Activated CD8-positive, alpha-beta memory T cell treated with anti-CD3 and anti-CD28 coated beads for 48 hours (primary cell): Measurements from ENCODE around the gene HDAC7.

Source experiments
- DNase-seq, 3 experiments: peaks; one replicate each; pipeline ENCODE4 v3.0.0-alpha.2; 2020; ENCODE audit warnings: low read depth in 2 of 3, low spot score in 2 of 3

HDAC7 gene

GRCh38 chr12:47747596-47748506 lies 71.9 kb downstream of the HDAC7 start:
- DNase-seq = no peak

DNA sequence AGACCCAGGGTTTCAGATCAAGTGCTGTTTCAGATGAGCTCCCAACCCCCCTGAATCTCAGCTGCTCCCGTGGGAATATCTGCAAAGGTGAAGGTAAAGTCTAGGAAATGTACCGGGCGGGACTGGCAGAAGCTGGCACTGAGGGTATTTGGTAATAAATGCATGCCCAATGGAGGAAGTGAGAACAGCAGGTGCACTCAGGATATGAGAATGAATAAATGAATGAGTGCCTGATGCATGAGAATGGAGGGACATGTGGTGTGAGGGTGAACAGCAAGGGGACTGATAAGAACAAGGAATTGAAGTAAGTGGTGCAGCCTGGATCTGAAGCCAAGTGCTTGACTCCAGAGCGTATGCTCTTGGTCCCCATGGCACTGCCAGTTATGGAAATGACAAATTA lies 72.6 kb downstream of the HDAC7 start:
- no peak for DNase-seq

- no peak for DNase-seq
These were observed 73.2 kb downstream of the HDAC7 start for GRCh38 chr12:47746523-47746922.

- no peak for DNase-seq
These were observed 73.6 kb downstream of the HDAC7 start for GRCh38 chr12:47746073-47746472.

GRCh38 chr12:47745485-47746041 lies 74.1 kb downstream of the HDAC7 start:
- DNase-seq = no peak

- DNase-seq = no peak
These were observed 74.8 kb downstream of the HDAC7 start for GRCh38 chr12:47744778-47745436.

DNA sequence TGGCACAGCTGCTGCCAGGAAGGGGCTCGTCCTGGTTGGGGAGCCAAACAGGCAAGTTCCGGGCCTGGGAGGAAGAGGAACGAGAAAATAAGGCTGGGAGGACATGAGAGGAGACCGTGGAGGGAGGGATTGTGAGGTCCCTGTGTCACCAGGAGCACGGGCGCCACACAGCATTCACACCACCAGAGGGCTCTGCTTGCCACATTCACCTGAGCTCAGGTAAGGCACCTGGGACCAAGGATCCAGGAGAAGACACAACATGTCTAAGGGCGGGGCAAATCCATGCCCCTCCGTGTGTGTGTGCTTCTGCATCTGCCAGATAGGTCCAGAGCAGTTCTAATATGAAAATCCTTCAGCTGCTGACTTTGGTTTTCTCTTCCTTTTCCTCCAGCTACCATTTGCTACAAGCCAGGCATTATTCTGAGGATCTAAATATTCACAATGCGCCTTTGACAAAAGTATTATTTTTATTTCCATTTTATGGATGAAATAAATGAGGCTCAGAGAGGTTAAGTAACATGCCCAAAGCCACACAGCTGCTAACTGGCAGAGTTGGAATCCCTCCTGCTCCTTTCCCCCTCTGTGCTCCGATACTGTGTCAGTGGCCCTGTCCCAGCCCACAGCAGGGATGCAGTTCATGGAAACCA lies 75.6 kb downstream of the HDAC7 start:
- no peak for DNase-seq

- no peak for DNase-seq
These were observed 76.3 kb downstream of the HDAC7 start for GRCh38 chr12:47743311-47743860.

GRCh38 chr12:47742253-47742825 lies 77.4 kb downstream of the HDAC7 start:
- DNase-seq = peak; percentile 36 to 80 (median 72)

DNA sequence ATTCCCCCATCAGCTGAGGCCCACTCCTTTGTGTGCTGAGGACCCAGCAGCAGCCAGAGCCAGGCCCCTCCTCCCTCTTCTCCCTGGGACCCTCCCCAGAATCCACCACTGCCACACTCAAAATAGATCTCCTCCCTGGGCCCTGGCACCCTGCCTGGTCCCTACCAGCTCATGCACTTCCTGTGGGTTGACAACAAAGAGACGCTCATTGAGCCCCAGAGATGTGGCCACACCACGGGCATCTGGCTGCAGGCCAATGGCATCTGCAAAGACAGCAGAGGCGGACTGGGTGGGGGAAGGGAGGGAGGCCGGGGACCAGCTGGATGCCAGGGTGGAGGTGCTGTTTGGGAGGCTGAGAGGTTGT lies 78.4 kb downstream of the HDAC7 start:
- no peak for DNase-seq

DNA sequence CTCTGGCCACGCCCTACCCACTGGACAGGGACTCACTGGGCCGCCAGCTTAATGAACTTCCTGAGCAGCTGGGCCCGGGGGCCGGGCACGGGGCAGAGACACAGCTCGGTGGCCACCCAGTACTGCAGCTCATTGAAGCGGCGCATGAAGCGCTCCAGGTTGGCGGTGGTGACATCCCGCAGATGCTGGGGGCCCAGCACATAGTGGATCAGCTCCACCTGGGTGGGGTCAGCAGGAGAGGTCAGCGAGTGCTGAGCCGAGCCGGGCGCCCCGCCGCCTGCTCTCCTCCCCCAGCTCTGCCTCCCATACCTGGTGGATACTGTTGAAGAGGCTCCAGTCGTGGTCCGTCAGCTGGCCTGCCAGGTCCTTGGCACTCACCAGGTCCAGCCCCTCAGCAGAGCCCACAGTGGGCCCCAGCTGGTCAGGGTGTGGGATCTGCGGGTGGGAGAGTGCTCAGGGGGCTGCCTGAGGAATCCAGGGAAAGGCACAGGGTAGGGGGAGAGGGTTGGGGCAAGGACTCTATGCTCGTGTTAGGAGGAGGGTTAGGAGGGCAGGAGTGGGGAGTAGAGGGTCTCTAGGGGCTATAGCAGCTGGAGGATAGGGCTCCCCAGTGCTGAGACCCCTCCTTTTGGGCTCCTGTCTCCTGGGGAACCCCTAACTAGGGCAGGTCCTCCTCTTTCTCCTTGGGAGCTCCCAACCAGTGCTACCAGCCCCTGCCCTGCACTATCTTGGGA lies 78.9 kb downstream of the HDAC7 start:
- no peak for DNase-seq

DNA sequence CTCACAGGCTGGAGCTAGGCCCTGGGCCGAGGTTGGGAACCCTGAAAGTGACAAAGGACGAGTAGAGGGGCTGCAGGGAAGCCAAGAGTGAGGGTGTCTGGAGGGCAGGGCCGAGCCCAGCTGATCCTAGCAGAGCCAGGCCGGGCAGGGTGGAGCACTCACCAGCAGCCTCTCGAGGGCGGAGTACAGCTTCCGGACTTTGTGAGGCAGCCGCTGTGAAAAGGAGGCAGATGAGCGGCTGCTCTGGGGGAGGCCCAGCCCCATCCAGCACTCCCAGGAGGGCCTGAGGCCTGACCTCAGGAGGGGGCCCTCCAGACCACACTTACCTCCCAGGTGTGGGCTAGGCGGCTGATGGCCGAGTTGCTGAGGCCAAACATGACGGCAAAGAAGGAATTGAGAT lies 79.7 kb downstream of the HDAC7 start:
- DNase-seq = no peak

- DNase-seq = no peak
These were observed 80.4 kb downstream of the HDAC7 start for GRCh38 chr12:47739297-47739696.

- DNase-seq = no peak
These were observed 81.6 kb downstream of the HDAC7 start for GRCh38 chr12:47737936-47738594.

DNA sequence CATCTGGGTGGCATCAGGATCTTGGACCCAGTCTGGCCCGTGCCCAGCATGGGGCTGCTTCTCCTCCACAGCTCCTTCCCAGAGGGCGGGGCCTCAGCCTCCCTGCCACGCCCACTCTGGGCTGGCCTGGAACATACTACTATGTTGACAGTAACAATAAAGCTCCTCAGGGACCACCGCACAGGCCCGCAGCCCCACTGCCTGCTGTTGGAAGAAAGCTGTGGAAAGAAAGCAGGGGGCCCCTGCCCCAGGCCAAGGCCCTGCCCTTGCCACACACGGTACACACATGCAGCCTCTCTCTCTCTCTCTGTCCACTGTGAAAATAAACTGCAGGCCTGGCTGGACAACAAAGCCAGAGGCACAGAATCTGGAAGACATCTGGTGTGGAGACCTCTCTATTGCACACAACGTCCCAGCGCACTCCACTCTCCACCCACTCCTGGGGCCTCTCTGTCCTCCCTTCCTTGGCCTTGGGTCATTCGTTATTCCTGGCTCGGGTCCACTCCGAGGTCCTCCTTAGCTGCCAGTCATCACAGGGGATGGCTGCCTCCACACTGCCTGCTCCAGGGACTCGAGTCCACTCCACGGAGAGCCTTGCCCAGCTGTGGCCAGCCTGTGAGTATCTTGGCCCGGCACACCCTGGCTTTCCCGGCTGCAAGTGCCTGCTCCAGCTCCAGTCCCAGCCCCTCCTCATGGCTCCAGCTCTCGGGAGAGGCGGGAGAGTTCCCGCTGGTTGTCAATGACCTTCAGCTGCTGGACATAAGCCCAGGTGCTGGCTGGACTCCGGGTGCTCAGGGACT lies 82.6 kb downstream of the HDAC7 start:
- DNase-seq = no peak

GRCh38 chr12:47736216-47736615 lies 83.5 kb downstream of the HDAC7 start:
- DNase-seq = no peak

DNA sequence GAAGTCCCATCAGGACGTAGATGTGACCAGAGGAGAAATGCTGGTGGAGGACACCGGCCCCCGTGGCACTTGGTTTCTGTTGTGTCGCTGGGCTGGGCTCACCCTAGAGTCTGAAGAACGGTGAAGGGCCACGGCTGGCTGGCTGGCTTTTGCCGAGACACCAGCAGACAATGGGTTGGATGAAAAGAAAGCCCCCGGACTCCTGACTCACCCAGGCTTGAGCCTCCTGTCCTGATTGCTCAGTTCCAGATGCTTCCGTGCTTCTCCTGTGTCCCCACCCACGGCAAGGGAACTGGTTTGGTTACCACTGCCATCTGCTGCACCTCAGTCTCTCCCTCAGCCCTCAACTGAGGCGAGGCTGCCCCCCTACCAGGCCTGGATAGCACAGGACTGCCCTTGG lies 84.1 kb downstream of the HDAC7 start:
- DNase-seq = no peak

GRCh38 chr12:47734725-47735480 lies 84.8 kb downstream of the HDAC7 start:
- DNase-seq = no peak
